Measurements from ENCODE around the gene SLC27A3. TPM values are rescaled to one million over a fixed set of nuclear protein-coding genes. Genes with fewer than 3 reads are reported as not detected.
A peak's percentile ranks its signal among the peaks of the same experiment; 100 is the strongest.

The SLC27A3 gene
- total RNA-seq, 1 donor from 2014 or later = 5.1 TPM

DNA sequence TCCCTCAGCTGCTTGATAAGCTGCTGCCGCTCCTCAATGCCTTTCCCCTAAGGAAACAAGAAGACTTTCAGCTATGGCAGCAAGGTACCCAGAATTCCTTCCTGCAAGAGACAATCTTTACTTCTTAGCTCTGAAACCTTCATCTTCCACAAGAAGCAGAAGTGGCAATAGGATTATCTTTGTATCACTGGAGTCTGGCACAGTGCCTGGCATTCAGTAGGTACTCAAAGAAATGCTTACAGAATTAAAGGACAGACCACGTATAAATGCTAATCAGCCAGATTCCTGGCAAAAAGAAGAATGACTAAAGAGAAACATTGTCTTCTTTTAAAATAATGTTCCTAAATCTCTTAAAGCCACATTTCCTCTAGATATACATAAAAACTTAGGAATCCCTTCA, 43.7 kb downstream of the SLC27A3 start:
- no peak for DNase-seq (ENCODE audit: low read depth)
- TF ChIP-seq, protein P1, sequence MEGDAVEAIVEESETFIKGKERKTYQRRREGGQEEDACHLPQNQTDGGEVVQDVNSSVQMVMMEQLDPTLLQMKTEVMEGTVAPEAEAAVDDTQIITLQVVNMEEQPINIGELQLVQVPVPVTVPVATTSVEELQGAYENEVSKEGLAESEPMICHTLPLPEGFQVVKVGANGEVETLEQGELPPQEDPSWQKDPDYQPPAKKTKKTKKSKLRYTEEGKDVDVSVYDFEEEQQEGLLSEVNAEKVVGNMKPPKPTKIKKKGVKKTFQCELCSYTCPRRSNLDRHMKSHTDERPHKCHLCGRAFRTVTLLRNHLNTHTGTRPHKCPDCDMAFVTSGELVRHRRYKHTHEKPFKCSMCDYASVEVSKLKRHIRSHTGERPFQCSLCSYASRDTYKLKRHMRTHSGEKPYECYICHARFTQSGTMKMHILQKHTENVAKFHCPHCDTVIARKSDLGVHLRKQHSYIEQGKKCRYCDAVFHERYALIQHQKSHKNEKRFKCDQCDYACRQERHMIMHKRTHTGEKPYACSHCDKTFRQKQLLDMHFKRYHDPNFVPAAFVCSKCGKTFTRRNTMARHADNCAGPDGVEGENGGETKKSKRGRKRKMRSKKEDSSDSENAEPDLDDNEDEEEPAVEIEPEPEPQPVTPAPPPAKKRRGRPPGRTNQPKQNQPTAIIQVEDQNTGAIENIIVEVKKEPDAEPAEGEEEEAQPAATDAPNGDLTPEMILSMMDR (conservative IDR thresholded peaks at IDR 0.05; ENCODE audit: low read depth, low read length) = no peak
- H3K4me3 ChIP-seq (ENCODE audit: low read depth, low read length) = no peak overlapping the region

DNA sequence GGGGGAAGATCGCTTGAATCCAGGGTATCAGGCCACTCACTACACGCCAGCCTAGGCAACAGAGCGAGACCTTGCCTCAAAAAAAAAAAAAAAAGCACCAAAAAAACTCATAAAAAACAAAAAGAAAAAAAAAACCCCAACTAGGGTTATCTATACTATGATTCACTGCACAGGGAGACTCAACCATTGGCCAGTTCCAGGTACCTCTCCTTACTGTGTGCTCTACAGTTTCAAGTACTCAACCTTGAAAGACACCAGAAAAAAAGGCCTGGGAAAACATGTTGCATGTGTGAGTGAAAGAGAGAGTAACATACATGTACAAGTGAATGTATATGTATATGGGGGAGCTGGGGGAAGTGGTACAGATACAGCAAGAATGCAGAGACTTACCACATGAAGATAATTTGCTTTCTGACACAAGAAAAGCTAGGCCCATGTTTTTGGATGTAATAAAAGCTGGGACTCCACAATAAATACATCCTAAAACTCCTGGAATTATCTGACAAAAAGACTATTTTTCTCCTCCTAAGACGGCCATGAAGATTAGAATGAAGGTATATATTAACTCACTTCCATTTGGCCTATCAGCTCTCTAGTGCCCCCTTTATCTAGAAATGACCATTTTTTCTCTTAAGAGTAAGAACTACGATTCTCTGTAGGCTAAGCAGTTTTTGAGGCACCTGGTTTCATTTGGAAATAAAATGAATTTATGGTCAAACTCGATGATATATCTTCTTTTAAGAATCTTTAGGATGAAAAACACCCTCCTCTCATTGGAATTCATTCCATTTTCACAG, 52.2 kb downstream of the SLC27A3 start:
- H3K4me3 ChIP-seq (ENCODE audit: low read depth, low read length) = no peak overlapping the region
- TF ChIP-seq, protein P1 (conservative IDR thresholded peaks at IDR 0.05; ENCODE audit: low read depth, low read length) = peak; percentile 10
- DNase-seq (ENCODE audit: low read depth) = no peak

Other genes with a start within 250 kb of the SLC27A3 start
- gene S100A6, start 239.4 kb upstream of the SLC27A3 start, total RNA-seq = 1,217 and 1,569 TPM in 2 replicates
- gene S100A5, start 234.5 kb upstream of the SLC27A3 start, total RNA-seq = 2.7 and 4.0 TPM in 2 replicates
- gene S100A4, start 229.6 kb upstream of the SLC27A3 start, total RNA-seq = 31.2 and 33.8 TPM in 2 replicates
- gene S100A3, start 226.1 kb upstream of the SLC27A3 start, total RNA-seq = 10.2 and 27.6 TPM in 2 replicates
- gene S100A2, start 209.6 kb upstream of the SLC27A3 start, total RNA-seq = 24.8 and 25.6 TPM in 2 replicates
- 832 and 1,016 TPM in 2 replicates for gene S100A16, start 162.3 kb upstream of the SLC27A3 start, total RNA-seq
- gene S100A14, start 159.1 kb upstream of the SLC27A3 start, total RNA-seq = 11.2 and 43.8 TPM in 2 replicates
- gene S100A13, start 147.9 kb upstream of the SLC27A3 start, total RNA-seq = 186 and 345 TPM in 2 replicates
- gene S100A1, start 147.0 kb upstream of the SLC27A3 start, total RNA-seq = 1.3 and 16.5 TPM in 2 replicates
- gene CHTOP, start 141.3 kb upstream of the SLC27A3 start, total RNA-seq = 53.0 and 64.7 TPM in 2 replicates
- 59.8 and 79.9 TPM in 2 replicates for gene SNAPIN, start 116.7 kb upstream of the SLC27A3 start, total RNA-seq
- 295 and 370 TPM in 2 replicates for gene ILF2, start 104.4 kb upstream of the SLC27A3 start, total RNA-seq
- gene NPR1, start 96.7 kb upstream of the SLC27A3 start, total RNA-seq = 0.72 and 0.92 TPM in 2 replicates
- gene INTS3, start 47.4 kb upstream of the SLC27A3 start, total RNA-seq = 23.2 and 30.3 TPM in 2 replicates
- gene GATAD2B, start 147.6 kb downstream of the SLC27A3 start, total RNA-seq = 6.8 and 10.3 TPM in 2 replicates
- gene DENND4B, start 171.3 kb downstream of the SLC27A3 start, total RNA-seq = 19.1 and 42.5 TPM in 2 replicates
- gene CRTC2, start 183.2 kb downstream of the SLC27A3 start, total RNA-seq = 20.2 and 24.6 TPM in 2 replicates
- gene SLC39A1, start 188.1 kb downstream of the SLC27A3 start, total RNA-seq = 107 and 145 TPM in 2 replicates
- 10.7 and 15.3 TPM in 2 replicates for gene CREB3L4, start 192.5 kb downstream of the SLC27A3 start, total RNA-seq
- 170 and 314 TPM in 2 replicates for gene JTB, start 202.3 kb downstream of the SLC27A3 start, total RNA-seq
- gene RAB13, start 210.9 kb downstream of the SLC27A3 start, total RNA-seq = 30.5 and 41.9 TPM in 2 replicates
- 1,876 and 2,488 TPM in 2 replicates for gene RPS27, start 215.4 kb downstream of the SLC27A3 start, total RNA-seq